Stimulated activated CD4-positive, alpha-beta T cell treated with anti-CD3 and anti-CD28 coated beads, TNF-alpha, amount 100 ng/mL, for 4 hours (primary cell): Measurements from ENCODE around the gene MYOM1.

Source experiments
- DNase-seq, 3 experiments: peaks; one replicate each; pipeline ENCODE4 v3.0.0-alpha.2; 2020; ENCODE audit warnings: low read depth in 3 of 3

The MYOM1 gene

GRCh38 chr18:3219631-3220335, at the start of gene MYOM1:
MYOM1 (minus strand) TSS chr18:3219968; CDS start chr18:3215223, 4,745 bp downstream.
- no peak for DNase-seq

- DNase-seq, result no peak
These were observed 49.6 kb upstream of the MYOM1 start for GRCh38 chr18:3269241-3269913.

- no peak for DNase-seq
These were observed 48.5 kb upstream of the MYOM1 start for GRCh38 chr18:3268306-3268705.

GRCh38 chr18:3266062-3266608, 46.4 kb upstream of the MYOM1 start:
- no peak for DNase-seq

- DNase-seq, result no peak
These were observed 45.8 kb upstream of the MYOM1 start for GRCh38 chr18:3265564-3266033.

- no peak for DNase-seq
These were observed 44.6 kb upstream of the MYOM1 start for GRCh38 chr18:3264362-3264761.

GRCh38 chr18:3263132-3263700, 43.4 kb upstream of the MYOM1 start:
- no peak for DNase-seq

- DNase-seq, result peak in 1 of 3 experiments; percentile 15
These were observed 42.7 kb upstream of the MYOM1 start for GRCh38 chr18:3262234-3263131.

GRCh38 chr18:3261373-3262233, 41.8 kb upstream of the MYOM1 start, which contains the start of gene MYL12B:
MYL12B (plus strand) TSS chr18:3262133; CDS start chr18:3272899, 10,766 bp downstream.
- DNase-seq, result peak; percentile 50 to 71 (median 53)

- no peak for DNase-seq
These were observed 41.2 kb upstream of the MYOM1 start for GRCh38 chr18:3260995-3261372.

GRCh38 chr18:3257627-3258120, 37.9 kb upstream of the MYOM1 start:
- DNase-seq, result no peak

- no peak for DNase-seq
These were observed 37.2 kb upstream of the MYOM1 start for GRCh38 chr18:3256693-3257626.

GRCh38 chr18:3255611-3256165, 35.9 kb upstream of the MYOM1 start:
- DNase-seq, result no peak

- no peak for DNase-seq
These were observed 35.0 kb upstream of the MYOM1 start for GRCh38 chr18:3254725-3255124.

GRCh38 chr18:3252843-3253242, 33.1 kb upstream of the MYOM1 start:
- no peak for DNase-seq

GRCh38 chr18:3251963-3252277, 32.2 kb upstream of the MYOM1 start:
- no peak for DNase-seq

- DNase-seq, result no peak
These were observed 31.6 kb upstream of the MYOM1 start for GRCh38 chr18:3251249-3251962.
